ENCODE measurements around the gene NCAPG2. TPM values are rescaled to one million over a fixed set of nuclear protein-coding genes. Genes with fewer than 3 reads are reported as not detected.

The NCAPG2 gene
- polyA plus RNA-seq, 3 donors: 1.1 to 3.1 (median 1.7) TPM

- Histone ChIP-seq H4K20me1 (ENCODE audit: insufficient read depth, low read length) (no peaks in the 10 kb centered on the region), H3K9ac (ENCODE audit: insufficient read depth, low read length, poor library complexity, severe bottlenecking) (no peak overlapping the region), H3K36me3 (replicated peaks in 1 of 2; ENCODE audit: control insufficient read depth in 1 of 2, insufficient read depth in 2 of 2, low read length in 2 of 2) (peaks cover 26 to 58% of the 10 kb centered on the region in 2 donors), H2AFZ (ENCODE audit: insufficient read depth, low read depth, low read length, poor library complexity, severe bottlenecking) (no peak overlapping the region), H3K27me3 (ENCODE audit: control insufficient read depth in 2 of 2, insufficient read depth in 2 of 2, low read length in 2 of 2) (no peaks in the 10 kb centered on the region), H3K4me3 (replicated peaks in 1 of 3; ENCODE audit: low read depth in 2 of 3, low read length in 3 of 3) (no peak overlapping the region), H3K79me2 (ENCODE audit: insufficient read depth, low read length) (peaks cover 65% of the 10 kb centered on the region), H3K4me1 (ENCODE audit: control insufficient read depth in 1 of 2, insufficient read depth in 2 of 2, low read length in 2 of 2) (peaks cover 8% of the 10 kb centered on the region in 2 donors), H3K9me3 (replicated peaks in 1 of 2; ENCODE audit: control insufficient read depth in 1 of 2, insufficient read depth in 1 of 2, low read length in 2 of 2) (no peaks in the 10 kb centered on the region), H3K27ac (ENCODE audit: low read depth in 1 of 2, low read length in 2 of 2) (peak overlapping the region in 1 of 2 donors; percentile 67), H3K4me2 (replicated peaks; ENCODE audit: extremely low read depth, low read length, poor library complexity, severe bottlenecking) (no peak overlapping the region)
- no peaks in the 10 kb centered on the region for H3K9me3 Mint-ChIP-seq
- H3K27ac Mint-ChIP-seq: peak overlapping the region in 3 of 7 donors; percentile 13 to 73 (median 44)
- H3K4me3 Mint-ChIP-seq: no peak overlapping the region
- H3K27me3 Mint-ChIP-seq (ENCODE audit: low read depth in 3 of 3): no peaks in the 10 kb centered on the region
- intact Hi-C loops (cut with micrococcal nuclease): loop anchor here (5.0 to 10.0 kb wide), 3 partner anchors 43 to 160 kb away; partner anchors contain the start of genes DYNC2I1 (in 1 of the 2) and ESYT2 (in 1 of the 2)
- peaks cover 13% of the 10 kb centered on the region for H3K4me1 Mint-ChIP-seq
- DNase-seq: no peak
- WGBS (ENCODE audit: insufficient coverage): 80% methylated on average over 5 of the region's 6 CpGs
- peaks cover 25 to 59% of the 10 kb centered on the region in 2 donors for H3K36me3 Mint-ChIP-seq
- no peak for TF ChIP-seq CTCF (IDR thresholded peaks at IDR 0.05)
Observed at GRCh38 chr7:158694650-158695049, 10.0 kb downstream of the NCAPG2 start.

GRCh38 chr7:158689488-158689887 lies 15.1 kb downstream of the NCAPG2 start:
- Mint-ChIP-seq H3K4me1 (no peaks in the 10 kb centered on the region), H3K36me3 (peaks cover 56 to 83% of the 10 kb centered on the region in 2 donors), H3K27ac (peak overlapping the region in 2 of 7 donors; percentile 15 to 68), H3K4me3 (no peak overlapping the region), H3K27me3 (ENCODE audit: low read depth in 3 of 3) (peaks cover 0 to 1% (median 0%) of the 10 kb centered on the region in 3 donors), H3K9me3 (no peaks in the 10 kb centered on the region)
- Histone ChIP-seq H3K27me3 (ENCODE audit: control insufficient read depth in 2 of 2, insufficient read depth in 2 of 2, low read length in 2 of 2) (no peaks in the 10 kb centered on the region), H3K4me3 (replicated peaks in 1 of 3; ENCODE audit: low read depth in 2 of 3, low read length in 3 of 3) (no peak overlapping the region), H3K9me3 (replicated peaks in 1 of 2; ENCODE audit: control insufficient read depth in 1 of 2, insufficient read depth in 1 of 2, low read length in 2 of 2) (no peaks in the 10 kb centered on the region), H3K36me3 (replicated peaks in 1 of 2; ENCODE audit: control insufficient read depth in 1 of 2, insufficient read depth in 2 of 2, low read length in 2 of 2) (peaks cover 72 to 95% of the 10 kb centered on the region in 2 donors), H4K20me1 (ENCODE audit: insufficient read depth, low read length) (no peaks in the 10 kb centered on the region), H3K9ac (ENCODE audit: insufficient read depth, low read length, poor library complexity, severe bottlenecking) (no peak overlapping the region), H3K79me2 (ENCODE audit: insufficient read depth, low read length) (peaks cover 14% of the 10 kb centered on the region), H3K4me1 (ENCODE audit: control insufficient read depth in 1 of 2, insufficient read depth in 2 of 2, low read length in 2 of 2) (no peaks in the 10 kb centered on the region), H3K4me2 (replicated peaks; ENCODE audit: extremely low read depth, low read length, poor library complexity, severe bottlenecking) (no peak overlapping the region), H3K27ac (ENCODE audit: low read depth in 1 of 2, low read length in 2 of 2) (no peak overlapping the region), H2AFZ (ENCODE audit: insufficient read depth, low read depth, low read length, poor library complexity, severe bottlenecking) (no peak overlapping the region)
- no peak for TF ChIP-seq CTCF (IDR thresholded peaks at IDR 0.05)
- DNase-seq: no peak
- no CpG with 5 or more reads among the region's 2 CpGs for WGBS (ENCODE audit: insufficient coverage)
- intact Hi-C loops (cut with micrococcal nuclease): no loop called here
